Measurements from ENCODE around the gene CCDC159. TPM values are rescaled to one million over a fixed set of nuclear protein-coding genes. Genes with fewer than 3 reads are reported as not detected.

The CCDC159 gene
- total and polyA plus RNA-seq, 2 experiments from 2014 or later, result 3.4 to 6.2 TPM

GRCh38 chr19:11361037-11361770 lies 14.9 kb downstream of the CCDC159 start:
- Histone ChIP-seq H3K79me2 (replicated peaks; ENCODE audit: insufficient read depth) (no peaks in the 10 kb centered on the region), H3K36me3 (ENCODE audit: insufficient read depth) (no peaks in the 10 kb centered on the region), H3K4me3 (peak overlapping the region; percentile 75), H3K4me2 (peak overlapping the region; percentile 86), H3K9me2 (ENCODE audit: insufficient read depth) (no peaks in the 10 kb centered on the region), H3K27me3 (ENCODE audit: insufficient read depth) (0 out of 2 replicates have a peak, but pooled peaks cover under 1% of the 10 kb centered on the region), H4K20me1 (replicated peaks; ENCODE audit: insufficient read depth) (no peaks in the 10 kb centered on the region), H3F3A (replicated peaks; ENCODE audit: low read depth) (no peaks in the 10 kb centered on the region), H3K4me1 (ENCODE audit: insufficient read depth) (peaks cover 6% of the 10 kb centered on the region; the same call in 1 of the 2 replicates), H2AFZ (peak overlapping the region; percentile 98), H3K27ac (ENCODE audit: low read depth) (no peak overlapping the region)
- H3K4me3 Mint-ChIP-seq, result peak overlapping the region; percentile 78
- peaks cover 29% of the 10 kb centered on the region for H3K27me3 Mint-ChIP-seq (ENCODE audit: insufficient read depth, low read depth, poor library complexity)
- H3K4me1 Mint-ChIP-seq, result peaks cover 14% of the 10 kb centered on the region
- DNase-seq (ENCODE audit: low spot score) (peak; percentile 99), ATAC-seq (peak; percentile 87)
- peak; percentile 44 for TF ChIP-seq REST (IDR thresholded peaks at IDR 0.05; ENCODE audit: unreplicated experiment)
- no peak for TF ChIP-seq ZNF114 (CRISPR knock-in tag; IDR thresholded peaks at IDR 0.05)
- TF ChIP-seq POLR2AphosphoS5 (IDR thresholded peaks at IDR 0.05; ENCODE audit: low read depth), result peak; percentile 75
- TF ChIP-seq EZH2phosphoT487 (IDR thresholded peaks at IDR 0.05; ENCODE audit: unreplicated experiment), result no peak
- peak; percentile 23 to 47; a peak in 2 of 4 replicates for TF ChIP-seq CTCF (conservative IDR thresholded peaks at IDR 0.05; ENCODE audit: low read depth in 2 of 2)
- no peak for TF ChIP-seq ZNF331 (CRISPR knock-in tag; IDR thresholded peaks at IDR 0.05; ENCODE audit: low read depth)
- TF ChIP-seq STAT1 (IDR thresholded peaks at IDR 0.05; ENCODE audit: unreplicated experiment), result no peak
- H3K36me3 Mint-ChIP-seq (ENCODE audit: low read depth), result no peaks in the 10 kb centered on the region
- no peaks in the 10 kb centered on the region for H3K9me3 Mint-ChIP-seq
- H3K27ac Mint-ChIP-seq, result no peak overlapping the region
